Activated T-helper 2 cell treated with anti-CD3 and anti-CD28 coated beads, Interferon-gamma antibody, Interleukin-2, Interleukin-4, amounts not matched to agents 10 μg/mL and 5 μg/mL and 100 μg/mL, durations not matched to agents 14 hours and 24 hours and 36 hours (primary cell): ENCODE measurements around the gene ARL4C. TPM values are rescaled to one million over a fixed set of nuclear protein-coding genes. Genes with fewer than 3 reads are reported as not detected.

Experiments used
- DNase-seq: peaks from one replicate; pipeline ENCODE4 v3.0.0; 2021; ENCODE audit warnings: low spot score
- H3K27ac Mint-ChIP-seq: one replicate; pipeline ENCODE4 v1.8.0; 2021; ENCODE audit warnings: mixed read lengths
- H3K27me3 Mint-ChIP-seq: one replicate; pipeline ENCODE4 v1.8.0; 2021; ENCODE audit warnings: low read depth, mixed read lengths
- H3K36me3 Mint-ChIP-seq: one replicate; pipeline ENCODE4 v1.8.0; 2021; ENCODE audit warnings: low read depth, mixed read lengths
- H3K4me1 Mint-ChIP-seq: one replicate; pipeline ENCODE4 v1.8.0; 2021; ENCODE audit warnings: low read depth, mixed read lengths
- H3K4me3 Mint-ChIP-seq: one replicate; pipeline ENCODE4 v1.8.0; 2021; ENCODE audit warnings: low read depth, mild to moderate bottlenecking, moderate library complexity, mixed read lengths
- H3K9me3 Mint-ChIP-seq: one replicate; pipeline ENCODE4 v1.8.0; 2021; ENCODE audit warnings: mixed read lengths
- intact Hi-C: fragments of 100-400 bp; cut with micrococcal nuclease; formaldehyde crosslinking; loops from one replicate; pipeline ENCODE4 v1.15.1; 2023
- total RNA-seq: library from RNA; stranded (reverse); gene quantifications from 2 replicates; pipeline ENCODE4 v1.2.3, GENCODE V29; 2022

Gene ARL4C
- total RNA-seq = 44.6 and 45.7 TPM in 2 replicates

GRCh38 chr2:234496835-234497593, at the start of gene ARL4C:
Gene ARL4C (minus strand): TSS chr2:234497081. CDS start chr2:234496586, 495 bp downstream.
- intact Hi-C loops = loop anchor here (5.0 kb wide), 1 partner anchor 630 kb away; the partner anchor contains the start of gene MSL3B
- DNase-seq = peak; percentile 52
- H3K27ac Mint-ChIP-seq = peak within 1 kb of the TSS; percentile 96
- peaks cover 41% of the 10 kb centered on the region for H3K36me3 Mint-ChIP-seq
- H3K9me3 Mint-ChIP-seq = no peaks in the 10 kb centered on the region
- H3K27me3 Mint-ChIP-seq = peaks cover 5% of the 10 kb centered on the region
- H3K4me1 Mint-ChIP-seq = peaks cover 43% of the 10 kb centered on the region
- peak within 1 kb of the TSS; percentile 97 for H3K4me3 Mint-ChIP-seq

GRCh38 chr2:234544659-234545611, 48.1 kb upstream of the ARL4C start:
- H3K36me3 Mint-ChIP-seq = no peaks in the 10 kb centered on the region
- H3K4me3 Mint-ChIP-seq = no peak overlapping the region
- peak; percentile 69 for DNase-seq
- H3K4me1 Mint-ChIP-seq = no peaks in the 10 kb centered on the region
- H3K9me3 Mint-ChIP-seq = no peaks in the 10 kb centered on the region
- no peak overlapping the region for H3K27ac Mint-ChIP-seq
- intact Hi-C loops = loop anchor here (1.0 kb wide), 2 partner anchors 287 to 410 kb away; no protein-coding TSS in a partner anchor
- H3K27me3 Mint-ChIP-seq = peaks cover 40% of the 10 kb centered on the region

GRCh38 chr2:234542742-234543141, 45.9 kb upstream of the ARL4C start:
- Mint-ChIP-seq H3K36me3 (no peaks in the 10 kb centered on the region), H3K9me3 (no peaks in the 10 kb centered on the region), H3K4me1 (no peaks in the 10 kb centered on the region), H3K4me3 (no peak overlapping the region), H3K27ac (no peak overlapping the region), H3K27me3 (peaks cover 24% of the 10 kb centered on the region)
- intact Hi-C loops = no loop called here
- DNase-seq = no peak

- Mint-ChIP-seq H3K27me3 (peaks cover 4% of the 10 kb centered on the region), H3K4me1 (no peaks in the 10 kb centered on the region), H3K4me3 (no peak overlapping the region), H3K27ac (no peak overlapping the region), H3K36me3 (no peaks in the 10 kb centered on the region), H3K9me3 (no peaks in the 10 kb centered on the region)
- intact Hi-C loops = no loop called here
- no peak for DNase-seq
Observed at GRCh38 chr2:234537929-234538328, 41.0 kb upstream of the ARL4C start.

- Mint-ChIP-seq H3K9me3 (no peaks in the 10 kb centered on the region), H3K36me3 (no peaks in the 10 kb centered on the region), H3K27me3 (peaks cover 8% of the 10 kb centered on the region), H3K27ac (no peak overlapping the region), H3K4me1 (no peaks in the 10 kb centered on the region), H3K4me3 (no peak overlapping the region)
- intact Hi-C loops = no loop called here
- DNase-seq = no peak
Observed at GRCh38 chr2:234536178-234536965, 39.5 kb upstream of the ARL4C start.

GRCh38 chr2:234535464-234535863, 38.6 kb upstream of the ARL4C start:
- Mint-ChIP-seq H3K4me1 (no peaks in the 10 kb centered on the region), H3K9me3 (no peaks in the 10 kb centered on the region), H3K4me3 (no peak overlapping the region), H3K27ac (no peak overlapping the region), H3K36me3 (no peaks in the 10 kb centered on the region), H3K27me3 (peaks cover 10% of the 10 kb centered on the region)
- intact Hi-C loops = no loop called here
- no peak for DNase-seq

- Mint-ChIP-seq H3K9me3 (no peaks in the 10 kb centered on the region), H3K36me3 (no peaks in the 10 kb centered on the region), H3K4me3 (no peak overlapping the region), H3K27me3 (peaks cover 13% of the 10 kb centered on the region), H3K27ac (no peak overlapping the region), H3K4me1 (no peaks in the 10 kb centered on the region)
- intact Hi-C loops = no loop called here
- DNase-seq = no peak
Observed at GRCh38 chr2:234534515-234534914, 37.6 kb upstream of the ARL4C start.

GRCh38 chr2:234533626-234534025, 36.7 kb upstream of the ARL4C start:
- H3K27me3 Mint-ChIP-seq = peaks cover 16% of the 10 kb centered on the region
- intact Hi-C loops = no loop called here
- no peaks in the 10 kb centered on the region for H3K36me3 Mint-ChIP-seq
- H3K9me3 Mint-ChIP-seq = no peaks in the 10 kb centered on the region
- no peak overlapping the region for H3K4me3 Mint-ChIP-seq
- no peak overlapping the region for H3K27ac Mint-ChIP-seq
- H3K4me1 Mint-ChIP-seq = no peaks in the 10 kb centered on the region
- DNase-seq = no peak

- peaks cover 4% of the 10 kb centered on the region for H3K9me3 Mint-ChIP-seq
- no peak overlapping the region for H3K4me3 Mint-ChIP-seq
- peaks cover 26% of the 10 kb centered on the region for H3K27me3 Mint-ChIP-seq
- H3K27ac Mint-ChIP-seq = no peak overlapping the region
- DNase-seq = no peak
- intact Hi-C loops = no loop called here
- no peaks in the 10 kb centered on the region for H3K4me1 Mint-ChIP-seq
- H3K36me3 Mint-ChIP-seq = no peaks in the 10 kb centered on the region
Observed at GRCh38 chr2:234528410-234529148, 31.7 kb upstream of the ARL4C start.

- no peak for DNase-seq
- H3K27me3 Mint-ChIP-seq = peaks cover 19% of the 10 kb centered on the region
- no peak overlapping the region for H3K27ac Mint-ChIP-seq
- no peak overlapping the region for H3K4me3 Mint-ChIP-seq
- H3K9me3 Mint-ChIP-seq = peaks cover 4% of the 10 kb centered on the region
- intact Hi-C loops = no loop called here
- H3K36me3 Mint-ChIP-seq = no peaks in the 10 kb centered on the region
- H3K4me1 Mint-ChIP-seq = no peaks in the 10 kb centered on the region
Observed at GRCh38 chr2:234526711-234527110, 29.8 kb upstream of the ARL4C start.

GRCh38 chr2:234521536-234521935, 24.7 kb upstream of the ARL4C start:
- DNase-seq = no peak
- intact Hi-C loops = no loop called here
- Mint-ChIP-seq H3K4me3 (no peak overlapping the region), H3K27ac (no peak overlapping the region), H3K36me3 (no peaks in the 10 kb centered on the region), H3K4me1 (no peaks in the 10 kb centered on the region), H3K27me3 (no peaks in the 10 kb centered on the region), H3K9me3 (peaks cover 4% of the 10 kb centered on the region)
